Activated CD8-positive, alpha-beta memory T cell treated with anti-CD3 and anti-CD28 coated beads for 24 hours (primary cell): ENCODE data around the gene DNAH7.
"Not testable (repeated sequence)": the region's sequence is repeated elsewhere in the genome, so short reads cannot be mapped to it uniquely, and the experiment has no call there.

Source experiments
- DNase-seq: peaks from one replicate; pipeline ENCODE4 v3.0.0-alpha.2; 2020

Gene DNAH7

GRCh38 chr2:195709901-195710806 is 358.5 kb downstream of the DNAH7 start:
- no peak for DNase-seq

DNA sequence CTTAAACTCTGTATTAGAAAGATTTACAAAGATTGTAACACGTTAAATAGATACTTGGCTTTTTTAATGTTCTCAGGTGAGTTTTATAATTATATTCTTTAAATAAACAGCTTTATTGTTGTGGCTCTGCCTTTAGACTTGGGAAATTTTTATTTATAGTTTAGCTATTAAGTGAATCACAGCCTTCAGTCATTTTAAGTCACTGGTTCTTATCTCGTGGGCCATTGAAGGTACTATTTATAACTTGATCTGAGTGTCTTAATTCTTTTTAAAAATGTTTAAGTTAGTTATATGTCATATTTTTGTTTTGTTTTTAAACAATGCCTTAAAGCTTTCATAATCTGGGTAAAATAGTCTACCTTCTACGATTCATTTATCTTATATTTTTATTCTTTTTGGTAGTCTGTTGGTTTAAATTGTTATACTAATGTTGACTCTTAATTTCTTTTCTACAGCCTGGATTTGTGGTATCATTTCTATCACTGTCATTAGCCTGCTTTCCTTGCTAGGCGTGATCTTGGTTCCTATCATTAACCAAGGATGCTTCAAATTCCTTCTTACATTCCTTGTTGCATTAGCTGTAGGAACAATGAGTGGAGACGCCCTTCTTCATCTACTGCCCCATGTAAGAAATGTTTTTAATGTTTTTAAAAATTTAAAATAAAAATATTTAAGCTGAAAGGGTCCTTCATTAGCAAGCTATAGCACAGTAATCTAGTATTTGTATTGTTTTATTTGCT is 362.3 kb downstream of the DNAH7 start:
- no peak for DNase-seq

DNA sequence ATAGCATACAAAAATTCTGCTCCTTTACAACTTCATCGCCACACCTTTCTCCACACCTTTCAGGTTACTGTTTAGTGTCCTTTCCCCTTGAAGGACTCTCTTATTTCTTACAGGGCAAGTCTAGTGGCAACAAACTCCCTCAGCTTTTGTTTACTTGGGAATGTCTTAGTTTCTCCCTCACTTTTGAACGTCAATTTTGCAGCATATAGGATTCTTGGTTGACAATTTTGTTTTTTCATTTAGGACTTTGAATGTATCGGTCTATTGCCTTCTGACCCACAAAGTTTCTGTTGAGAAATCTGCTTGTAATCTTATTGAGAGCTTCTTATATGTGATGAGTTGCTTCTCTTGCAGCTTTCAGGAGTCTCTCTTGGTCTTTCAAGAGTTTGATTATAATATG is 368.2 kb downstream of the DNAH7 start:
- DNase-seq = no peak

DNA sequence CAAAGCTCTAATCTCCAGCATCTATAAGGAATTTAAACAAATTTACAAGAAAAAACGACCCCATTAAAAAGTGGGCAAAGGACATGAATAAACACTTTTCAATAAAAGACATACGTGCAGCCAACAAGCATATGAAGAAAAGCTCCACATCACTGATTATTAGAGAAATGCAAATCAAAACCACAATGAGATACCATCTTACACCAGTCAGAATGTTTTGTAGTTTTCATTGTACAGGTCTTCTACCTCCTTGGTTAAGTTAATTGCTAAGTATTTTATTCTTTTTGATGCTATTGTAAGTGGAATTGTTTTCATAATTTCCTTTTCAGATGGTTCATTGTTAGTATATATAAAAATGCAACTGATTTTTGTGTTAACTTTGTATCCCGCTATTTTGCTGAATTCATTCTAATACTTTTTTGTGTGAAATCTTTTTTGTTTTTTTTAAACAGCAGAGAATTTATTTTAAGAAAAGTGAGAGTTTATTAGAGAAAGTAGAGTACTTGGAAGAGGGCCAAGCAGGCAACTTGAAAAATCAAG is 370.9 kb downstream of the DNAH7 start:
- no peak for DNase-seq

DNA sequence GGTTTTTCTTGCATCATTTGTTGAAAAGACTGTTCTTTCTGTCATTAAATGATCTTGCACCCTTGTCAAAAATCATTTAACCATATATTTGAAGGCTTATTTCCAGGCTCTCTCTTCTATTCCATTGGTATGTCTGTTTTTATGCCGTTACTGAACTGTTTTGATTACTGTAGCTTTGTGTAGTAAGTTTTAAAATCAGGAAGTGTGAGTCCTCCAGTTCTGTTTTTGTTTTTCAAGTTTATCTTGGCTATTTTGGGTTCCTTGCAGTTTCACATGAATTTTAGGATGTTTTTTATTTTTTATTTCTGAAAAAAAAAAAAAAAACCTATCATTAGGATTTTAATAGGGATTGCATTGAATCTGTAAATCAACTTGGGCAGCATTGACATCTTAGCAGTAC is 372.6 kb downstream of the DNAH7 start:
- DNase-seq = no peak

DNA sequence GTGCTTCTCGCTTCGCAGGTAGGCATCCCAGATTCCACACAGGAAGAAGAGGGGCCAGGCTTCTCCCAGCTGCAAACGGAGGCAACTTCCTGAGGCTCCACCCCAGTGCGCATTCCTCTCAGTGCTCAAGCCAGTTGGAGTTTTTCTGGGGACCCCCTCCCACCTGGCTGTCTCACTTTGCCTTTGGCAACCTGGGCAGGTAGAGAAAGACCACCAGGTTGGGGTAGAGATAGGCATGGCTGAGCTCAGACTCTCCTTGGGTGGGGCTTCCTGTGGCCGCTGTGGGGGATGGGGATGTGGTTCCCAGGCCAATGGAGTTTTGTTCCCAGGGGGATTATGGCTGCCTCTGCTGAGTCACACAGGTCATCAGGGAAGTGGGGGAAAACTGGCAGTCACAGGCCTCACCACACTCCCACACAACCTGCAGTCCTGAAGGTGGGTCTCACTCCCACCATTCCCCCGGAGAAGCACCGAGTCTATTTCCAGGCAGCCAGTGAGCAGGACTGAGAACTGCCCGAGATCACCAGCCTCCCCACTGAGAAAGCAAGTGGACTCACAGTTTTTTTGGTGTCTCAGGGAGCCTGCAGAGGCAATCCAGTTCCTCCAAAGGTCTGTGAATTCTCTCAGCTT is 373.5 kb downstream of the DNAH7 start:
- DNase-seq = no peak

- no peak for DNase-seq
Observed at GRCh38 chr2:195694553-195694952, 374.1 kb downstream of the DNAH7 start.

GRCh38 chr2:195692531-195692930 is 376.1 kb downstream of the DNAH7 start:
- DNase-seq = not testable (repeated sequence)
